NCI-H226 (cell line): ENCODE data around the gene SLC7A14.
"Not testable (repeated sequence)": the region's sequence is repeated elsewhere in the genome, so short reads cannot be mapped to it uniquely, and the experiment has no call there.

Source experiments
- DNase-seq: peaks from one replicate; pipeline ENCODE4 v3.0.0-alpha.2; 2015

SLC7A14 gene

GRCh38 chr3:170593634-170594033 lies 7.8 kb upstream of the SLC7A14 start:
- no peak for DNase-seq

GRCh38 chr3:170589113-170589512 lies 3.2 kb upstream of the SLC7A14 start:
- no peak for DNase-seq

- no peak for DNase-seq
Observed at GRCh38 chr3:170585008-170585936, 603 bp downstream of the SLC7A14 start.

- DNase-seq, result peak; percentile 9
Observed at GRCh38 chr3:170584585-170585007, 1.3 kb downstream of the SLC7A14 start.

- DNase-seq, result peak; percentile 45
Observed at GRCh38 chr3:170579646-170580045, 6.2 kb downstream of the SLC7A14 start.

- DNase-seq, result peak; percentile 37
Observed at GRCh38 chr3:170572665-170573253, 13.1 kb downstream of the SLC7A14 start.

DNA sequence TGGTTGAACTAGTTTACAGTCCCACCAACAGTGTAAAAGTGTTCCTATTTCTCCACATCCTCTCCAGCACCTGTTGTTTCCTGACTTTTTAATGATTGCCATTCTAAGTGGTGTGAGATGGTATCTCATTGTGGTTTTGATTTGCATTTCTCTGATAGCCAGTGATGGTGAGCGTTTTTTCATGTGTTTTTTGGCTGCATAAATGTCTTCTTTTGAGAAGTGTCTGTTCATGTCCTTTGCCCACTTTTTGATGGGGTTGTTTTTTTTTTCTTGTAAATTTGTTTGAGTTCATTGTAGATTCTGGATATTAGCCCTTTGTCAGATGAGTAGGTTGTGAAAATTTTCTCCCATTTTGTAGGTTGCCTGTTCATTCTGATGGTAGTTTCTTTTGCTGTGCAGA lies 18.3 kb downstream of the SLC7A14 start:
- not testable (repeated sequence) for DNase-seq

DNA sequence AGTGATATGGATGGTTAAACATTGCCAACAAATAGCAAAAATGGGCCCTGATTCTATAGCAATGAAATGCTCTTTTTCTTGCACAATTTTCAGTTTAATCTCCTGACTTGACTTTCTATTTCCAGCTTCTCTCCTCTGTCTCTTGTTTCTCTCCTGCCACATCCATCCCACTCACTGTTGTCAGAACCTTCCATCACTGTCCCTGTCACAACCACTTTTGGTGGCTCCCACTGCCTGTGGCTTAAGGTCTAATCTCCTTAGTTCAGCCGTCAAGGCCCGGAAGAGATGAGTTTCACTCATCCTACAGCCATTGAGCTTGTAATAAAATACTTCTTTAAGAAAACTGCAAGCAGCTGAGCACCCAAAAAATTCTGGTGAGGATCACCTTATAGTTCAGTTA lies 19.5 kb downstream of the SLC7A14 start:
- DNase-seq, result no peak

DNA sequence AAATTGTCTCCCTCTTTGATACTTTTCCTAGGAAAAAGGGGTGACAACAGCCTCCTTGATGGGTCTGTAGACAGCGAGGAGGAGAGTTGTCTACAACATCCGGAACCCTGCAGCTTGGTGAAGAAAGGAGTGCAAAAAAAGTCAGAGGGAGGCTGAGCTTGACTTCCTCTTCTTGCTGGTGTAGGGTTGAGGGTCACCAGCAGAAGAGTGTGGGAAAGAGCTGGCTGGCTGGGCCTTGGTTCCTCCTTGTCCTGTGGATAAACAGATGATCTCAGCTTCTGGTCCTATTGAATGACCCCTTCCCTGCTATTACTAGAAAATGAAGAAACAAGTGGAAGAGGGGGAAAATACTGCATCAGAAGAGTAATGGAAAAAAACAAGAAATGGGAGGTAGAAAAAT lies 20.4 kb downstream of the SLC7A14 start:
- no peak for DNase-seq

- no peak for DNase-seq
Observed at GRCh38 chr3:170564664-170565063, 21.2 kb downstream of the SLC7A14 start.

DNA sequence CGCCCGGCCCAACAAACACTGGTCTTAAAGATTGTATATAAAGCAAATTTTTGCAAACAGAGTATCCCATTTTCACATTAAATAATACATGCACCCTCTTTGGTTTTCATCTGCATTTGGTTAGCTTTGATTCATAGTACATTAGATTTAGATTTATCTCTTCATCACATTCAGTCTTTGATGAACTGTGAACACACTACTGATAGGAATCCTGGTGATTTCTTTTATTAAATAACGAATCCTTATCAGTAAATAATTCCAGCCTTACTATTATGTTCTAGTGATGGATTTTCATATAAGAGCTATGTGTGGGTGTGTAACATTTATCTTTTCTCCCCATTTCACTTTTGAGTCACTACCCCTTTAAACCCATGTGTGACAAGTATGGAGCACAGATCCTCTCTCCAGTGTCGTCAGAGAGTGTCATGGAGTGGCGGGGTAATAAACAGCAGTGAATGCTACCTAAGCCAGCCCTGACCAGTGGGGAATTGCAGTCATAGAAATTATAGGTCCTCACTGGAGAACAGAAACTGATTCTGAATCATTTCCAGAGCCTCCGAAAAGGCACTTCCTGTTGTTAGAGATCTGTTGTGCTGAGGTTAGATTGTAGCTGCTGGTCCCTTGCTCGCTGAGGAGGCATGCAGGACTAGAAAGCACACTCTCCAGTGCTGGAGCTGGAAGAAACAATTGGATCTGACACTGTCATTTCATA lies 22.0 kb downstream of the SLC7A14 start:
- peak; percentile 33 for DNase-seq

- DNase-seq, result no peak
Observed at GRCh38 chr3:170562080-170562479, 23.8 kb downstream of the SLC7A14 start.

GRCh38 chr3:170560717-170561382 lies 25.0 kb downstream of the SLC7A14 start:
- DNase-seq, result no peak

DNA sequence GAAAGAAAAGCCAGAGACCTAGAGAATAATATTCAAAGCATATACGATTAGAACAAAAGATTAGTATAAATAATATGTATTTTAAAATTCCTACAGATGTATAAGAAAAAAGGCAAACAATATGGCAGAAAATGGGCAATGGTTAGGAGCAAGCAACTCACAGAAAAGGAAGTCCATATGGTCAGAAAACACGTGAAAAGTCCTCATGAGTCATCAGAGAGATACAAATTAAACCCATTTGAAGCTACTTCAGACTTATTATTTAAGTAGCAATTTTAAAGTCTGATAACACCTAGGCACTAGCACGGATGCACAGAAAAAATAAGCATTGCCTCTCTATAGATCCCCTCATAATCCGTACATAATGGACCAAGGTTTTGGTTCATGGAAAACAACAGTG lies 25.6 kb downstream of the SLC7A14 start:
- DNase-seq, result no peak

DNA sequence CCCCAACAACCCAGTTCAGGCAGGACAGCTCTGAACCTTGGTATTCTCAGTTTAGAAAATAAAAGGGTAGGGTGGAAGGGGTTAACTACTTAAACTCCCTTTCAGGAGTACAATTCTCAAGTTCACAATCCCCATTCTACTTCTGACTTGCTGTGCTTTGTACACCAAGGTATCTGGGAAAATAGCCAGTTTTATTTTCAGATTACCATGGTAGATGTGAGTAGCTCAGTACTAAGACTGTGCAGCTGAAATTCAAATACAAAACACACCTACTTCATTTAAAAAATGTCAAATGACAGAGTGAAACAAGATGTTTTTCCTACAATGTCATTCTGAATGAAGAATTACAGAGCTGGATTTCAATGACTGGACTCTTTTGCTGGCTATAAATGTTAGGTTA lies 27.4 kb downstream of the SLC7A14 start:
- no peak for DNase-seq

- peak; percentile 52 for DNase-seq
Observed at GRCh38 chr3:170555329-170555728, 30.5 kb downstream of the SLC7A14 start.

DNA sequence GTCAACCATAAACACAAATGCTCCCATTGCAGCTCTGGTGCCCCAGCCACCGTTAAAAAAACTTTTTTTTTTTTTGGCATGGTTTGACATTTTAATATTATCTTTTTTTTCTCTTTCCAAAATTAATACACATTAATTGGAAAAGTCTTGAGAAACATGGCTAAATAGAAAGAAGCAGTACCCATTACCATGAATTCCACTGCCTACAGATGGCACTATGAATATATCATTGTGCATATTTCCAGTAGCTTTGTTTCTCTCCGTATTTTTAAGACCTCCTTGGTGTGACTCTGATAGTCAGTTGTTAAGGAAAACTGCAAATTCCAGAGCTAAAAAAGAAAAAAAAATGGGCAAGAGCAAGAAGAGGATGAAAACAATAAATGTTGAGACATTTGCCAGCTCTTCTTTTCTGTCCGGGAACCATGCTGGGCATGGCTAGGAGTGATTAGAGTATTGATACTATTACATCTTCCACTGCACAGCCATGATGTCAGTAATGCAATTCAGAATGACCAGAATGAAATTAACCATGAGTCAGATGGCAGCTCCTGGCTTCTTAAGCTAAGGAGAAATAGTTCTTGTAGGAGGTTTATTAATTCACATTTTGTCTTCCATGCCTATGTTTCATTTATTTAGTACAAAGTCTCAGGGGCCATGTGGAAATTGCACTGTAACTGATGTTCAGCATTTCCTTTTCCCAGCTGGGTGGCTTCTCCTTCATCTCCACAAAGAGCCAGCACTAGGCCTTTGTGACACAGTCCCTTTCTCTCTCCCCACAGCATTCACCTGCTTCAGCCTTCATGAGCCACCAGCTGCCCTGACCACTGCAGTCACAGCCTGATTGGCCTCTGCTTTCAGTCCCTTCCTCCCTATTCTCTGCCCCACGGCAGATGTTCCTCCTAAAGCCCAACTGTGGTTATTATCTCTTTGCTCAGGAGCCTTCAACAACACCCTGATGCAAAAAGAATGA lies 31.8 kb downstream of the SLC7A14 start:
- DNase-seq, result no peak

- no peak for DNase-seq
Observed at GRCh38 chr3:170551252-170551651, 34.6 kb downstream of the SLC7A14 start.

GRCh38 chr3:170542704-170543103 lies 43.2 kb downstream of the SLC7A14 start:
- DNase-seq, result no peak

- no peak for DNase-seq
Observed at GRCh38 chr3:170539897-170540296, 46.0 kb downstream of the SLC7A14 start.

DNA sequence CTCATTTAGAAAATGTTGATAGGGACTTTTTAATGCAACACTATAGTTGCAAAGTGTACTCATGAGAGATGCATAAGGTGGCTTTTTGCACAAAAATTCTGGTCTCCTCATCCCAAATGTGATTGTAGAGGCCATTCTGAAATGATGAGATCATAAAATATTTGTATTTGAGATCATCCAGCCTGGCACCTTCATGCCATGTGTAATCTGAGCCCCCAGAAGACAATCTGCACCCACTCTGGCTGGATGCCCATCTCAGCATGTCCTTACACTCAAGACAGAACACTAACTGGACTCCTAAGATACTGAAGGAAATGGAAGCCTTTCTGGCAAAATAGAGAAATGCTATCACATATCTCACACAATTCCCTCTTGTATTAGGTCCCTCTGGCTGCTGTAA lies 49.2 kb downstream of the SLC7A14 start:
- DNase-seq, result no peak

GRCh38 chr3:170534227-170534626 lies 51.6 kb downstream of the SLC7A14 start:
- DNase-seq, result no peak
